Neural cell (in vitro differentiated cells): Measurements from ENCODE around the gene YY1AP1.
"Not testable (repeated sequence)": the region's sequence is repeated elsewhere in the genome, so short reads cannot be mapped to it uniquely, and the experiment has no call there.

Experiments used
- CTCF ChIP-seq: fragments of 450-650 bp; IDR thresholded peaks from 2 replicates; pipeline ENCODE4 v1.5.1; 2014; ENCODE audit warnings: antibody characterized with exemption, mild to moderate bottlenecking, moderate library complexity; ENCODE audit not compliant: poor library complexity, severe bottlenecking
- EZH2 ChIP-seq: fragments of 200-600, 300-800 bp; shearing (Covaris generic), sonication (generic); IDR thresholded peaks from 2 replicates; pipeline ENCODE4 v1.6.1; 2014; ENCODE audit warnings: antibody characterized with exemption, low read length, borderline replicate concordance, mild to moderate bottlenecking; ENCODE audit not compliant: insufficient read depth, poor library complexity, severe bottlenecking
- POLR2AphosphoS5 ChIP-seq: IDR thresholded peaks from 2 replicates; pipeline ENCODE4 v1.6.1; 2012
- RAD21 ChIP-seq: fragments of 450-650 bp; conservative IDR thresholded peaks from 2 replicates; pipeline ENCODE4 v1.6.1; 2014; ENCODE audit warnings: antibody characterized with exemption, mild to moderate bottlenecking, moderate library complexity
- REST ChIP-seq: IDR thresholded peaks from 2 replicates; pipeline ENCODE4 v1.6.1; 2012; ENCODE audit warnings: borderline replicate concordance
- SMC3 ChIP-seq: fragments of 450-650 bp; conservative IDR thresholded peaks from 2 replicates; pipeline ENCODE4 v1.6.1; 2014; ENCODE audit warnings: antibody characterized with exemption, mild to moderate bottlenecking, moderate library complexity; ENCODE audit not compliant: poor library complexity
- TAF1 ChIP-seq: IDR thresholded peaks from 2 replicates; pipeline ENCODE4 v1.6.1; 2012; ENCODE audit warnings: low read depth

- TF ChIP-seq CTCF, TAF1, EZH2, RAD21, SMC3, REST, POLR2AphosphoS5: not testable (repeated sequence)
Measured at GRCh38 chr1:155661239-155661638, 27.3 kb downstream of the YY1AP1 start.
